Fibroblast of peridontal ligament (primary cell): ENCODE results near the gene YY2.
"Not testable (repeated sequence)": the region's sequence is repeated elsewhere in the genome, so short reads cannot be mapped to it uniquely, and the experiment has no call there.

ENCODE experiments used
- DNase-seq: peaks from one replicate; pipeline ENCODE4 v3.0.0-alpha.2; 2010; ENCODE audit errors: extremely low read depth

Gene YY2

DNA sequence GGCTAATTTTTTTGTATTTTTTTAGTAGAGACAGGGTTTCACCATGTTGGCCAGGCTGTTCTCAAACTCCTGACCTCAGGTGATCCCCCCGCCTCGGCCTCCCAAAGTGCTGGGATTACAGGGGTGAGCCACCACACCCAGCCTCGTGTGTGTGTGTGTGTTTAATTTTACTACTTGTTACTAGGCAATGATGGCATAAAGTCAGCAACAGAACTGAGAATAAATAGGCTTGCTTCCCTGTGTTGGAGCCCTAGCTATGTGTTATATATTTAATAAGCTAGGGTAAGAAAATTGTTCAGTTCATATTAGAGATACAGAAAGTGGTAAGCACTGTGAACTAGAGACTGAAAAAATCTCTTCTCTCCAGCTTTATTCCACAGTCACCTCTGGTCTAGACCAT lies 18.4 kb downstream of the YY2 start:
- not testable (repeated sequence) for DNase-seq

DNA sequence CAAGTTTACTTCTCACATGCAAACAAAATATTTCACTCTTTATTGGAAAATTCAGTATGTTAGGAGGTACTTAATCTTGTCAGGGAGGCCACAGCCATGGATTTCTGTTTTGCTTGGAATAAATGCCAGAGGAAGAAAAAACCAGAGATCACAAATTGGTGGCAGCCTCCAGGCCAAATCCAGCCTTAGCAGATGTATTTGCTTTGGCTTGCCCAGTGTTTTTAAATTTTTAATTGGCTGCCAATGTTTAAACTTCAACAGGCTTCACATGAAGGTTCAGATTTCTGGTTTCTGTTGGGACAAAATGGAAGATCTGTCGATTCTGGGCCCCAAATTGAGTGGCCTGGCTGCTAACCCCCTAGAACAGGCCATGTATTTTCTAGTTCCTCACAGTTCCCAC lies 19.2 kb downstream of the YY2 start:
- peak; percentile 53 for DNase-seq

DNA sequence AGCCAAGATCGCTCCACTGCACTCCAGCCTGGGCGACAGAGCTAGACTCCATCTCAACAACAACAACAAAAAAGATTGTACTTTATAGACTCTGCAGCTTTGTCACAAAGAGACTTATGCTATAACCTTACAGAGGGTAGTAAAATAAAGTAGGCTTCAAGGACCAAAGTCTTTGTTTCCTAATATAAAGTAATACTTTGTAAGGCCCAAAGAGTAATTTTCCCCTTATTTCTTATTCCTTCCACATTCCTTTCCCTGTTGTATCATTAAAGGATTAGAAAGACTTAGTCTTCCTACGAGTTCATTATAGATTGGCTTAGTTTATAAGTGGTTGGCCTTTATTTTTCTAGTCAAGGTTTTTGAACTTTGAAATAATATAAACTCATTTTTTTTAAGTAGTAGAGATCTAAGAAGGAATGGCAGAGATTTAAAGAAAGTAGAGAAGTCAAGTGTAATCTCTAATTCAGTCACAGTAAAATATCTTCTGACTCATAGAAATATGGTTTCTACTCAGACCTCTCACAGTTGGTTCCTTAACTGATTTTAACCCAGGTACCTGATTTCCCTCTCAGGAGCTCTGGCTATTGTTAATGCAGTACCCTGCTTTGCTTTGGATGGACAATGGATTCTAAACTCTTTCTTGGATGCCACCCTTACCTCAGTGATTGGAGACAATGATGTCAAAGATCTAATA lies 26.2 kb downstream of the YY2 start:
- DNase-seq, result no peak

DNA sequence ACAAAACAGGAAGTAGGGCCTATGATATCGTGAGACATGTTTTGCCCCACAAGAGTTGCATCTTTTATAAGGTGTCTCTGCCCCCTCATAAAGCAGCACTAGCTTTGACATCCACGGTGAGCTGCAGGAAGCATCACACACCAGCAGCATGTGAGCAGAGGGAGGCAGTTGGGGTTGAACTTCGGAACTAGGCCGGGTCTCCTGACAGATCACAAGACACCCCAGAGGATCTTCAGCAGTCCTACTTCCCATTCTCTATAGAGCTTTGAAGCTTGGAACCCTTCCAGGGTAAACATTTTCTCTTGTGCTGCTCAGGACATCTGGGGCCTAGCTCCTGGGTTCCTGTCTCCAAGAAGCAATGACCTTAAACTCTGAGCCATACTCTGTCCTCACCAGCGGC lies 27.5 kb downstream of the YY2 start:
- no peak for DNase-seq

DNA sequence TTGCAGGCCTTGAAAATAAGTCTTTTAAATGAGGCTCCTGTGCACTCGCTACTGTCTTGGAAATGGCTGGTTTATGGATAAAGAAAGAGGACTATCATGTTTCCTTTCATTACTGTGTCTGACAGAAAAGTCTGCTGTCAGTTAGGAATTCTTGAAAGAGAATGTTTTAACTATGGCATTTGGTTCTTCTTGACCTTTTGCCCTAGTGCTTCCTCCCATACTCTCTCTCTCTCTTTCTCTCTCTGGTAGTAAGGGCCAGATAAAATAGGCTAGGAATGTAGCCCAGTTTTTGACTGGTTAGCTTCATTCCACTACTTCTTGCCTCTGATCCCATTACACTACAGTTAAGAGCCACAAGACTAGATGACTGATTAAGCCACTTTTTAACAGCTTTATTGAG lies 29.8 kb downstream of the YY2 start:
- DNase-seq, result peak; percentile 79

DNA sequence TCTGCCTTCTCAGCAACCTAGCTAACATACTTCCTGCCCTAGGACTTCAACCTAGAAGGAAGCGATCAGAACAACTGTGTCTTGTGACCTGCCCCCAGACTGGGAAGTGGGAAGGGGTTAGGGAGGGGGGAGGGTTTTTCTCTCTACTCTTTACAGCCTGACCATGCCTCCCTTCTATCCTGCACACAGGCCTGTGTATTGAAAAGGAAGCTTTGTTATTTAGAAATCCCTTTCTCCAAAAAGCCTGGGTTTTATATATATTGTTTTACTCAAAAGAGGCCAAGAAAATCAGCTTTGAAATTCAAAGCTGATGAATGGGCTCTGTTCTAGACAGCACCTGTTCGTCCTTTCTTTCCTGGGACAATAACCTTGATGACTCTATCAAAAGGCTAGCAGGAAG lies 49.5 kb downstream of the YY2 start:
- DNase-seq, result no peak

DNA sequence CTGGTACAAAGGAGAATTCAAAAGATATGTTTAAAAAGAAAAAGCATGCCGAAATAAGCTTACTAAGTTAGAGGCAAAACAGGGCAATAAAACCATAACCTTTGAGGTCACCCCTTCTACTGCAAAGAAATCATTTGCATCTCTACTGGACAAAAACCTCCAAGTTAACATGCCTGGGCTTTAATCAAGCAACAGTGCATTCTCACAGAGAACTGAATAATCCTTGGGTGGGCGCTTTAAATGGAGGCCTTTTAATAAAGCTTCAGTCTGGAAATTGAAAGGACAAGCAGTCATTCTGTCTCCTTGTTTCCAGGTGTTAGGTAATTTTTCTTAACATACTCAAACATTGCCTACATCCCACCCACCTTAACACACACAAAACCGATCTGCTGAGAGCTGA lies 50.2 kb downstream of the YY2 start:
- DNase-seq, result no peak

DNA sequence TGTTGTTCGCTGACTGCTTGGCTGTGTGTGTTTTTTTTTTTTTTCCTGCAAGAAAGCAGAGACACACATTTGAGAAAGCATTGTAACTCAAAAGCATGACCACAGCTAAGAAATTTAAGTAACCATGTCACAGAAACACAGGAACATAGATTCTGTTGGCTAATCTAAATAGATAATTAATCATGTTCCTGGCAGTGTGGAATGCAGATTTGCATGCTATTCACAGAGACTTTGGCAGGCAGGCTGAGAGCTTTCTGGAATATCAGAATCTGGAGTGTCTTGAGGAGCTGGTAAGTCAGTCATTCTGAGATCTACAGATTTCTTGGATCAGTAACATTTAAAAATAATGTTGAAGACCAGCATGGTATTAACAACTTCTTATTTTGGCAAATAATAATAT lies 51.5 kb downstream of the YY2 start:
- no peak for DNase-seq
